GM21576 (cell line): Measurements from ENCODE around the gene TMC5.

Source experiments
- ATAC-seq: cut with Tn5 transposase; IDR thresholded peaks from one replicate; pipeline ENCODE4 v1.9.1; 2021; ENCODE audit warnings: mild to moderate bottlenecking, moderate library complexity; ENCODE audit not compliant: unreplicated experiment

TMC5 gene

DNA sequence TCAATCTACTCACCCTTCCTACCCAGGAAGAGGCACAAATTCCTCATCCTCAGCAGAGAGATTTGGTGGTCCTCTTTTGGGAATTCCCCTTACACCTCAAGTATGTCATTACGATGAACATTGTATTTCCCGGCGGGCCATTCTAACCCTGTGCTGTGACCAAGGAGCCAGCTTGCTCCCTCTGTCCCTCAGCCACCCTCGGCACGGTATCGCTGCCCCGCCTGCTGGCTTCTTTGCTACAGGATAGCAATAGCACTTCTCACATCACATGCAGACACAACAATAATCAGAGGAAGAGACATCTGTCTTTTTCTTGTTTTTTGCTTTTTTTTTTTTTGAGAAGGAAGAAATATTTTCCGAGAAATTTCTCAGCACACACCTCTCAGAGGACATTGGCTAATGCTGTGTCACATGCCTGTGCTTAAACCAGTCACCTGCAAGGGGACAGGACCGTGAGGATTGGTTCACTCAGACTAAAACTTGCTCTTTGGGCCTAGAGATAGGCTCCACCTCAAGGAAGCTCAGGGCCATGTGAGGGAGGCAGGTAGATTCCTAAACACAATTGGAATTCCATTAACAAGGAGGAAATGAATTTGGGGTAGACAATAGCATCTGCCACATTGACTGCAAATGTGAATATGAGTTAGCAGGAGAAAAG is 41.2 kb downstream of the TMC5 start:
- no peak for ATAC-seq

DNA sequence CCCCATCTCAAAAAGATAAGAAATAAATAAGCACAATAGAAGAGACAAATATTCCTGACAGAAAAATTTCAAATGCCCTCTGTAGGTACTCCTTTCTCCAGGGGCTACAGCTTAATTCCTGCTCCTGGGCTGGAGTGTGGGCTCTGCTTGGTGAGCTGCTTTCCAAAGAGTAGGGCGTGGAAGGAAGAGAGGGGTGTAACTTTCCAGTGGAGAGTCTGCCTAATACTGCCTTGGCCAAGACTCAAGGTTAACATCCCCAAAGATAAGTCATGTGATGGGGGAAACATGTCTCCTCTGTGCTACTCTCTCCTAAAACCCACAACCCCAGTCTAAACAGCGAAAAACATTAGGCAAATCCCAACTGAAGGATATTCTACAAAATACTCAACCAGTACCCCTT is 42.7 kb downstream of the TMC5 start:
- ATAC-seq: no peak

DNA sequence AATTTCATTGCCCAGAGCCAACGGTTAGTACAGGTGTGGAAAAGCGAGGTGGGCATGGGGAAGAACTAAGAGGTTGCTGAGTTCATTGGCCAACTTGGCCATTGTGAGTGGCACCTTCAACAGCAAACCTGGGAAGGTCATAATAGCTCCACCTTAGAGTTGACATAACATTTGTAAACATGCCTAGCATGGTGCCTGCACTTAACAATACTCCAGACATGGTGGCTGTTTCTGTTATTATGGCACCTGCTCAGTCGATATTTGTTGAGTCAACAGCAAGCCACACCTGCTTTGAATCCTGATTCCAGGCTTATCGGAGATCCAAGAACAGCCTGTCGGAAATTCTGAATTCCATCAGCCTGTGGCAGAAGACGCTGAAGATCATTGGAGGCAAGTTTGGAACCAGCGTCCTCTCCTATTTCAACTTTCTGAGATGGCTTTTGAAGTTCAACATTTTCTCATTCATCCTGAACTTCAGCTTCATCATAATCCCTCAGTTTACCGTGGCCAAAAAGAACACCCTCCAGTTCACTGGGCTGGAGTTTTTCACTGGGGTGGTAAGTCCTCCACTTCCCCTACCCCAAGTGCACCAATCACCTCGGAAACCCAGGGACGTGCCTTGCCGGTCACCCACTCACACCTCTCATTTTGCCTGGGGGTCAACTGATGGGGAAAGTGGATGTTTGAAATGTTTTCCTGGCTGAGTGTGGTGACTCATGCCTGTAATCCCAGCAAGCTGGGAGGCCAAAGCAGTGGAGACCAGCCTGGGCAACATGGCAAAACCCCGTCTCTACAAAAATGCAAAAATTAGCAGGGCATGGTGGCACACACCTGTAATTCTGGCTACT is 46.0 kb downstream of the TMC5 start:
- ATAC-seq: no peak

DNA sequence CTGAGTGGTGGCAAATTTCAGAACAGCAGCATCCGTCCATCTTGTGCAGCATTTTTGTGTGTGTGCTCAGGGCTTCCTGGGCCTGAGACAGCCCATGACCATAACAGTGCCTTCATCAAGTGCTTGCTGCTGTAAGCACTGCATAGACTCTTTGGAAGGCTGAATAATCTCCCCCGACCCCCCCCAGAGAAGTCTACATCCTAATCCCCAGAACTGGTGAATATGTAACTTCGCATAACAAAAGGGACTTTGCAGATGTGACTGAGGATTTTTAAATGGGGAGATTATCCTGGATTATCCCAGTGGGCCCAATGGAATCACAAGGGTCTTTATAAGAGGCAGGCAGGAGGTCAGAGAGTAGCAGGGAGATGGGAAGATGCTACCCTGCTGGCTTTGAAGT is 50.6 kb downstream of the TMC5 start:
- ATAC-seq: no peak

DNA sequence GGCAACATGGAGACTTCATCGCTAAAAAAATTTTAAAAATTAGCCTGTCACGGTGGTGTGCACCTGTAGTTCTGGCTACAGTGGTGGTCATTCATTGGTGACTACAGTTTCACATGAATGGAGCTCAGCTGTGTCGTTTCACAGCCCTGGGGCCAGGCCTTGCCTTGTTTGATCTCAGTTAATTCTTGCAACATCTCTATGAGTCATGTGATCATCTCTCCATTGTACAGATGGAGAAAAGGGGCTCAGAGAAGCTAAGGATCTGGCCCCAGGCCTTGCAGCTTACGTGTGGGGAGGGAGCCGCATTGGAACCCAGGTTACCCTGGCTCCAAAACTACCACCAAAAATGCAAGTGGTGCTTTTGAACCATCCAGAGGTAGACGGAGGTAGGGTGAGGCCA is 54.8 kb downstream of the TMC5 start:
- no peak for ATAC-seq

DNA sequence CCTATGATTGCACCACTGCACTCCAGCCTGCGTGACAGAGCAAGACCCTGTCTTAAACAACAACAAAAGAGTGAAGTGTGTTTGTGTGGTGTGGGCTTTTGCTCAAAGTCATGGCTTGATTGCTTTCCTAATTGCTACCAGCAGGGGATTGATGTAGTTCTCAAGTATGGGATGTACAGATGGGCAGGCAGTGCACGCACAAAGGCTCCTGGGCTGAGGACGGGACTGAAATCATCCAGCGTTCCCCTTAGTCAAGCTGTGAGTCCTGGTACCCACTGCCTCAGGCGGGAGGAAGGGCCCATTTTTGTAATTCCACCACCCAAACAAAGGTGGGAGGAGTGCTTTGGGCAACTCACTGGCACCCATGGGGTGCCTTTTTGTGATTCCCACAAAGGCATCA is 56.9 kb downstream of the TMC5 start:
- ATAC-seq: no peak

DNA sequence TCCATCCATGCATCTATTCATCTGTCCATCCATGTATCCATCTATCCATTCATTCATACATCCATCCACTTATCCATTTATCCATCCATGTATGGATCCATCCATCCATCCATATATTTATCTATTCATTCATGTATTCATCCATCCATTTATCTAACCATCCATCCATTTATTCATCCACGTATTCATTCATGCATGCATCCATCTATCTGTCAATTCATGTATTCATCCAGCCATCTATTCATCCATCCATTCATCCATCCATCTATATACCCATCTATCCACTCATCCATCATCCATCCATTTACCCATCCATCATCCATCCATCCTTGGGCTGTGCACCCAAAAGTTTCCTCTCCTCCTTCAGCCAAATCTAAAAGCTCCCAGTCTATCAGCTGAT is 60.8 kb downstream of the TMC5 start:
- no peak for ATAC-seq

DNA sequence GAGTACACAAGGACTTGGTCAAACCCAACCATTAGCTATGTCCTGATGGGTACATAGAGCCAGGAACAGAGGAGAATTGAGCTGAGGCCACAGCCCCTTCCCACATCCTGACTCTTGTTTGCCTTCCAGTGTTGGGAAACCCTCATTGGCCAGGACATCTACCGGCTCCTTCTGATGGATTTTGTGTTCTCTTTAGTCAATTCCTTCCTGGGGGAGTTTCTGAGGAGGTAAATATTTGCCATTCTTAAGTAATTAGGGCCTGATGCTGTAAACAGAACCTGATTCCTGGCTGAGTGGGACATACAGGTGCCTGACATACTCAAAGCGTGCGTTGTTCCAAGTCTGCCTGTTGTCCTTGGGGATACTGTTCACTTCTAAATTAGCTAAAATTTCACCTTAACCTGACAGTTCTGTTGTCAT is 61.6 kb downstream of the TMC5 start:
- ATAC-seq: no peak

DNA sequence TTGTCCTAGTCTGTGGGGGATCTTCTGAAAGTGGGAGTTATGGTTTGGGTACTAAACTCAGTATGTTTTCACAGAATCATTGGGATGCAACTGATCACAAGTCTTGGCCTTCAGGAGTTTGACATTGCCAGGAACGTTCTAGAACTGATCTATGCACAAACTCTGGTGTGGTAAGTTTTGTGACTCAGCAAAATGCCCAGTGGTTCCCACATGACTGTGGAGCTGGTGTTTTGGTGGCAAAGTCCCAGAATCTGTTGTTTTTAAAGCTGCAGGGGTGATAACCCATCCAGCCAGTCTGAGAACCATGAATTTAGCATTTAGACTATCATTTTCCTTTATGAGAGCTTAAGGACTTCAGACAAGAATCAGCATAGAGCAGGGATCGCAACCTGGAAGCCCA is 63.6 kb downstream of the TMC5 start:
- no peak for ATAC-seq

DNA sequence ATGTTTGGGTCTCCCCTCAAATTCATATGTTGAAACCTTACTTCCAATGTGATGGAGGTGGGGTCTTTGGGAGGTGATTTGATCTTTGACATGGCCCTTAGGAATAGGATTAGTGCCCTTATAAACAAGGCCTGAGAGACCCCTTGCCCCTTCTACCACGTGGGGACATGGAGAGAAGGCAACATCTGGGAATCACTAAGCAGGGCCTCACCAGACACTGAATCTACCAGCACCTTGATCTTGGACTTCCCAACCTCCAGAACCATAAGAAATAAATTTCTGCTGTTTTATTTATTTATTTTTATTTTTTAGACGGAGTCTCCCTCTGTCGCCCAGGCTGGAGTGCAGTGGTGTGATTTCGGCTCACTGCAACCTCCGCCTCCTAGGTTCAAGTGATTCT is 64.1 kb downstream of the TMC5 start:
- ATAC-seq: no peak

DNA sequence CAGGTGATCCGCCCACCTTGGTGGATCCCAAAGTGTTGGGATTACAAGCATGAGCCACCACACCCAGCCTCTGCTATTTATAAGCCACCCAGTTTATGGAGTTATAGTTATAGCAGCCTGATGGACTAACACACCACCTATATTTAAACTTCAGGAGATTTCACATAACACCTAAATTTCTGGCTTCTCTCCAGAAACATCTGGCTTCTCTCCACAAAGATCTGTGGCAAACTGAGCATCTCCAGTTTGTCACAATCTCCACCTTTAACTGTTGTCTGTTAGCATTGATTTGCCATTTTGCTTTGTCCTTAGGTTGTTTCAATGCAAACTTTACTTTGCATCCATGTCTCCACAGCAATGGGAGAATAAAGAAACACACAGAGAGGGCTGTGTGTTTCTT is 64.6 kb downstream of the TMC5 start:
- no peak for ATAC-seq

DNA sequence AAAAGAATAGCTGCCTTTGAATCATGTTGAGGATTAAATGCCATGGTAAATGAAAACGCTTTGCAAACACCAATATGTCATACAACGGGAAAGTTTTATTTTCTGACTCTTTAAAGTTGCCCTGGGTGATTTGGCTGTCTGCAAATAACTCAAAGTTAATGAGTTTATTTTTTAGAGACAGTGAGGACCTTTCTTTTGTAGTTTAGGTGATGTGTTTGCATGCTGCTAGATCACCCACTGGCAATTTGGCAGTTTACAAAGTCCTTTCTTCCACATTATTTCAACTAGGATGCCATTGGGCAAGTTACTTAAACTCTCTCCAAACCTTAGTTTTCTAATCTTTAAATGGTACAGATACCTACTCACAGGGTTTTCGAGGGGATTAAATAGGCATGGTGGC is 66.4 kb downstream of the TMC5 start:
- ATAC-seq: no peak

DNA sequence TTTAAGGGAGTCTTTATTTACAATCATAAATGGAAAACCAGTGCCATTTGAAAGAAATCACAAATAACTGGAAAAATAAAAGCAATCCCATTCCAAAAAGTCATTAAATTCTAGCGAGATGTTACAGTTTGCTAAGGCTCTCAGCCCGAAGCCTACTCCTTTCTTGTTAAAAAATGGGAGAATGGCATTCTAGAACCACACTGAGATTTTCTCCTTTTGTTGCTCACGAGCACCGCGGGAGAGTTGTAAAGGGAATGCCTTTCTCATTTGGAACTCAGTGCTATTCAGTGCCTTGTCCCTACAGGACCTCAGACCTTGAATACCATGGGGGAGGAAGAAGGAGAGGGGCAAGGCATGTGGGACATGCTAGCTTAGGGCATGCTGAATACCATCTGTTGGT is 67.9 kb downstream of the TMC5 start:
- ATAC-seq: no peak

DNA sequence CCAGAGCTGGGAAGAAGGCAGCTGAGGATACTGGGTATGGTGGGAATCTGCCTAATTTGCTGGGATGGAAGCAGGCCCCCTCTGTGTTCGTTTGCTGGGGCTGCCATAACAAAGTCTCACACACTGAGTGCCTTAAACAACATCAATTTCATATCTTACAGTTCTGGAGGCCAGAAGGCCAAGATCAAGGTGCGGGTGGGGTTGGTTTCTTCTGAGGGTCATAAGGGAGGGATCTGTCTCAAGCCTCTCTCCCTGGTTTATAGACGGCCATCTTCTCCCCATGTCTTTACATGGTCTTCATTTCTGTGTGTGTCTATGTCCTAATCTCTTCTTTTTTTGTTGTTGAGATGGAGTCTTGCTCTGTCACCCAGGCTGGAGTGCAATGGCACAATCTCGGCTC is 68.4 kb downstream of the TMC5 start:
- no peak for ATAC-seq

DNA sequence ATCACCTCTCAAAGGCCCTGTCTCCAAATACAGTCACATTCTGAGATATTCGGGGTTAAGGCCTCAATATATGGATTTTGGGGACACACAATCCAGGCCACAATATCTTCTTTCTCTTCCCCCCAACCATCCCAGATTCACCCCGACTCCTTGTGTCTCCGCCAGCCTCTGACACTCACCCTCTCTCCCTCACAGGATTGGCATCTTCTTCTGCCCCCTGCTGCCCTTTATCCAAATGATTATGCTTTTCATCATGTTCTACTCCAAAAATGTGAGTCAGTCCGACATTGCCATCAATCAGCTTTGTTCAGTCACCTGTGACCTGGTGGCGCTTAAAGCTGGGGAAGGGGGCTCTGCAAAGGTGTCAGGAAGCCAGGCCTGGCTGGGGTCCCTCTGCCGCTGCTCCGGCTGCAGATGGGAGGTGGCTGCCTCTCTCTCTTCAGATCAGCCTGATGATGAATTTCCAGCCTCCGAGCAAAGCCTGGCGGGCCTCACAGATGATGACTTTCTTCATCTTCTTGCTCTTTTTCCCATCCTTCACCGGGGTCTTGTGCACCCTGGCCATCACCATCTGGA is 69.2 kb downstream of the TMC5 start:
- no peak for ATAC-seq

DNA sequence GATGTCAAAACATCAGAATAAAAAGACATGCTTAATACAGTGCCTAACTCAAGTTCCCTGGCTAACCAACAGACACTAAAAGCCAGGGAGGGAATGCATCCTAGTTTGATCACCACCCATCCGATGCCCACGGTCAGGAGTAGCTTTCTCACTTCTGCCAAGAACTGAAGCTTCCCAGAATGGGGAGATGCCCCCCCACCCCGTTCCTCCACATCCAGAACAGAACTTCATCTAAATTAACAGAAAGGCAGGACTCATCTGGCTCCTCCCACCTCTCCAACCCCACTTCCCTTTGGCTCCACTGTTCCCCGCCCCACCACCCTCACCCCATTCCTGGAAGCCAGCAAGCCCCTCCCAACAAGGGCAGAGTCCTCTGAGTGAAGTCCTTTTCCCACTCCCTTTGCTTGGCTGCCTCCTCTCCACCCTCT is 70.5 kb downstream of the TMC5 start:
- no peak for ATAC-seq

DNA sequence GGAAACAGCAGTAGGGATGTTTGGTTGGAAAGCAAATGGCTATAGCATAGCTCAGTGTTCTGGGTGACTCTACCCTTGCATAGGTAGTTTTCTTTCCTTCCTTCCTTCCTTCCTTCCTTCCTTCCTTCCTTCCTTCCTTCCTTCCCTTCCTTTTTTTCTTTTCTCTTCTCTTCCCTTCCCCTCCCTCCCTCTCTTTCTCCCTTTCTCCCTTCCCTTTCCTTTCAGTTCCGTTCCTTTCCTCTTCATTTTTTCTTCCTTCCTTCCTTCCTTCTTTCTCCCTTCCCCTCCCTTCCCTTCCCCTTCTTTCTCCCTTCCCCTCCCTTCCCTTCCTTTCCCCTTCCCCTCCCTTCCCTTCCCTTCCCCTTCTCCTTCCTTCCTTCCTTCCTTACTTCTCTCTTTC is 72.9 kb downstream of the TMC5 start:
- ATAC-seq: no peak

DNA sequence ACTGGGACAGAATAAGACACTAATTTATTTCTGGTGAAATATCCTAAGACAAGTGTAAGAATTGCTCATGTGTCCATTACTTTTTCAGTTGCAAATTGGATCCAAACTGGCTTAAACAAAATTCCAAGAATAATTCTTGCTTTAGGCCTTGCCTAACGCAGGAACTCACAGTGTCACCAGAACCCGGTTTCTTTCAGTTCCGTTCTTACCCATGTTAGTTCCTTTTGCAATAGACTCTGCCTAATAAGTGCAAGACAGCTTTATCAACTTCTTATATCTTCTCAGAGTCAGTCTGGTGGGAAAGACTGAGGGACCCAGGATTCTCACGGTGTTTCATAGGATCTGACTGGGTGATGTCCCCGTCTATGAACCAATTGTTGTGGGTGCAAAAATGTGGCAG is 79.5 kb downstream of the TMC5 start:
- no peak for ATAC-seq

DNA sequence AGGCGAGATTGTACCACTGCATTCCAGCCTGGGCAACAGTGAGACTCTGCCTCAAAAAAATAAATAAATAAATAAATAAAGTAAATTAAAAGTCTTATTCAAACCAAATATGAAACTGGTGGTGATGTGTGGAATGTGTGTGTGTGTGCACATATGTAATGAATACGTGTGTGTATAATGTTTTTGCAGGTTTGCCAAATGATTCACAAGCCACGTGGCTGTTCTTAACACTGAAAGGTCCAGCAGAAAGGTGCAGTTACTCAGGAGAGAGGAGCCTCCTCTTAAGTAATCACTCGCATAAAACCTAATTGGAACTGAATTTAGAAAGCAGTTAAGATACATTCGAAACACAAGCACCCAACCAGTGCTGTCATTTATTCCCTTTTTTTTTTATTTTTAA is 81.3 kb downstream of the TMC5 start:
- ATAC-seq: no peak

DNA sequence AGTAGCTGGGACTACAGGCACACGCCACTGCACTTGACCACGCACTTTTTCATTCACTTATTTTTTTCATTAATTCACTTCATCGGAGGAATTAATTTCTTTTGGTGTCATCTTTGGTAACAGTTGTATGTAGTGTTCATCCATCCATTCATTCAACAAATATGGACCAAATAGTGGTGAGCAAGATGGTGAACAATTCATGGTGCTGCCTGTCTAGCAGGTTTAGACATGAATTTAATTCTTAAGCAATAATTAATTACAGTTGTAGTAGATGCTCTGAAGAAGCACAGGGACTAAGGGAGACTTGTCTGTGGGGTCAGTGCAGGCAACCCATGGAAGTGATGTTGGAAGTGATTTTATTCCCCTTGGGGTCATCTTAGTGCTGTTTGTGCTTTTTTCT is 81.8 kb downstream of the TMC5 start:
- ATAC-seq: no peak

DNA sequence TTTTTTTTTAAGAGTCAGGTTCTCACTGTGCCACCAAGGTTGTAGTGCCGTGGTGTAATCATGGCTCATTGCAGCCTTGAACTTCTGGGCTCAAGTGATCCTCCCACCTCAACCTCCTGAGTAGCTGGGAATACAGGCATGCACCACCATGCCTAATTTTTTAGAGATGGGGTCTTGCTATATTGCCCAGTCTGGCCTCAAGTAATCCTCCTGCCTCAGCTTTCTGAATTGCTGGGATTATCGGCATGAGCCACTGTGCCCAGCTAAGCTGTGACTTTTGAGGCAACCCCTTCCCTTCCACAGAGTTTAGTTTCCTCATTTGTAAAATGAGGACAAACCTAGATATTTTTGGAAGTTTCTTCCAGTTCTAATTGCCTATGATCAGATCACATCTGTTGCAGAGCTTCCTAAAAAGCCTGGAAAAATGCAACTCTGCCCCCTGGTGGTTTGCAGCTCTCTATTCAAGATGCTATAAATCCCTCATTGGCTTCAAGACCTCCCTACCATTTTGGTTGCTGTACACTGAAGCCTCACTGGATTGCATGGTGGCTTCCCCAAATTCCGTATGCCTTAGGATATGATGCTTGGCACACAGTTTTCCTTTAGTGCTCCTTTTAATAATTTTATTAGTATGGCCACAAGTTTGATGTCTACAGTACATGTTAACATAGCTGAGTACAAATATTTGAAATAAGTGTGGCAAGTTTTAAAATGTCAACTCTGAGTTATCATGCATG is 84.9 kb downstream of the TMC5 start:
- no peak for ATAC-seq
